ENCODE results near the gene JAG2. TPM values are rescaled to one million over a fixed set of nuclear protein-coding genes. Genes with fewer than 3 reads are reported as not detected.

The JAG2 gene
- total and polyA plus RNA-seq, 8 donors = 9.9 to 38.3 (median 11.0) TPM

DNA sequence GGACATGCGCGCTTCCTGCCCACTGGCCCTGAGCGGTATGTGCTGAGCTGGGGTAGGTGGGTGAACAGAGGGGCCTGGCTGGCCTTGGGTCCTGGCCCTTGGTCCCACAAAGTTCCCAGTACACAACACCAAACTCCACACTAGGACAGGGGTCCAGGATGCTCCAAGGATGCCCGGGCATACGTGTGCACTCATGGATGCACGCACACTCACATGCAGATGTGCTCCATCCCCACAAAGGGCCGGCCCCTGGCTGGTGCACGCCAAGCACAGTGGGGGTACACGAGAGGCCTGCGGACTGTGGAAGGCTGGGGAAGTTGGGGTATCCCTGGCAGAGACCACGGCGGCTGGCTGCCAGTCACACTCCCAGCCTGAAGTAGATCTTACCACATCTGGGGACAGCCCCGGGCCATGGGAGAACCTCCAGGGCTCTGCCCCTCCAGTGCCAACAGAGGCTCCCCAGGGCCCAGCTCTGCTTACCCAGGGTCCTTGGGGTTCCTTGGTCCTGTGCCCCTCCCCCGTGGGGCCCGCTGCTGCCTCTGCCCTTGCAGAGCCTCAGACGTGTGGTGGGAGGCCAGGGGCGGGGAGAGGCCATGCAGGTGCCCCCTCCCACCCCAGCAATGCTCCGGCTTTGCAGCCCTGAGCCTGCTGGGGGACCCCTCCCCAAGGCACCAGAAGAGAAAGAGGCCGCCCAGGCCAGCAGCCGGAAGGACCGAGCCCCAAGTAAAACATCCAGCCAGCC lies 36.5 kb upstream of the JAG2 start:
- Histone ChIP-seq H3K9me3 (no peaks in the 10 kb centered on the region), H3K27me3 (peaks cover 0 to under 1% (median 0%) of the 10 kb centered on the region in 4 donors), H3K4me3 (no peak overlapping the region), H3K27ac (peak overlapping the region in 2 of 4 donors; percentile 27 to 52), H3K4me1 (peaks cover 14 to 25% (median 21%) of the 10 kb centered on the region in 3 donors), H3K36me3 (peaks cover 0 to 5% (median 0%) of the 10 kb centered on the region in 3 donors)
- WGBS, 2 donors = 40 to 41% methylated on average over 18 to 21 of the region's 21 CpGs
- intact Hi-C loops (cut with DNase I) = loop anchor here in 2 of 3 donors (5.0 kb wide), 2 partner anchors 147 to 152 kb away; no protein-coding TSS in a partner anchor
- FAIRE-seq = no peak
- TF ChIP-seq, protein P1, sequence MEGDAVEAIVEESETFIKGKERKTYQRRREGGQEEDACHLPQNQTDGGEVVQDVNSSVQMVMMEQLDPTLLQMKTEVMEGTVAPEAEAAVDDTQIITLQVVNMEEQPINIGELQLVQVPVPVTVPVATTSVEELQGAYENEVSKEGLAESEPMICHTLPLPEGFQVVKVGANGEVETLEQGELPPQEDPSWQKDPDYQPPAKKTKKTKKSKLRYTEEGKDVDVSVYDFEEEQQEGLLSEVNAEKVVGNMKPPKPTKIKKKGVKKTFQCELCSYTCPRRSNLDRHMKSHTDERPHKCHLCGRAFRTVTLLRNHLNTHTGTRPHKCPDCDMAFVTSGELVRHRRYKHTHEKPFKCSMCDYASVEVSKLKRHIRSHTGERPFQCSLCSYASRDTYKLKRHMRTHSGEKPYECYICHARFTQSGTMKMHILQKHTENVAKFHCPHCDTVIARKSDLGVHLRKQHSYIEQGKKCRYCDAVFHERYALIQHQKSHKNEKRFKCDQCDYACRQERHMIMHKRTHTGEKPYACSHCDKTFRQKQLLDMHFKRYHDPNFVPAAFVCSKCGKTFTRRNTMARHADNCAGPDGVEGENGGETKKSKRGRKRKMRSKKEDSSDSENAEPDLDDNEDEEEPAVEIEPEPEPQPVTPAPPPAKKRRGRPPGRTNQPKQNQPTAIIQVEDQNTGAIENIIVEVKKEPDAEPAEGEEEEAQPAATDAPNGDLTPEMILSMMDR (IDR thresholded peaks at IDR 0.05) = no peak
- ATAC-seq = peak; percentile 6 to 20 (median 8)
- peak in 3 of 6 donors; percentile 47 to 87 (median 67) for DNase-seq

DNA sequence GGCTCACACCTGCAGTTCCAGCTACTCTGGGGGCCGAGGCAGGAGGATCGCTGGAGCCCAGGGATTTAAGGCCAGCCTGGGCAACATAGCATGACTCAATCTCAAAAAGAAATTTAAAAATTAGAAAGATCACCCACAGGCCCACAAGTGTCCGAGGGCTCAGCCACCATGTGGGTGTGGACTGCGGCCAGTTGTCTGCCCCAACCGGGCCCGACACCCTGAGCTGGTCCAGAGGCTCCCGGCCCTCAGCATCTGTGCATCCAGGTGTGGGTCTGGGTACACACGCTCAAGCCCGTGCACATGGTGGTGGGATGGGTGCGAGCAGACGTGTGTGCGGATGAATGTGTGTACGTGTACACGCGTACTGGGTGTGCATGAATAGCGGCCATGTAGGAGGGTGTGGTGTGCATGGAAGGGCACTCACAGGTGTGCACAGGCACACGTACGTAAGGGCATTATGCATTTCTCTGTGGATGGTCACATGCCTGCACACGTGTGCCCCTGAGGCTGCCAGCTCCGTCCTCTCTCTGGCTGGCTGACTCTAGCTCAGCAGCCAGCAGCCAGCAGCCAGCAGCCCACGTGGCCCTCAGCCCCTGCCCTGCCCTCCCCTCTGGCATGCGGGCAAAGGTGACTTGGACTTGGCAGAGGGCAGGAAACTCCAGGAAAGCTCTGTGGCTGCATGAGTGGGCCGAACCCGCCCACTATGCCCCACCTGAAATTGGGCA lies 35.8 kb upstream of the JAG2 start:
- intact Hi-C loops (cut with DNase I) = loop anchor here in 2 of 3 donors (5.0 kb wide), 2 partner anchors 148 to 153 kb away; no protein-coding TSS in a partner anchor
- Histone ChIP-seq H3K27me3 (peaks cover 0 to 2% (median 0%) of the 10 kb centered on the region in 4 donors), H3K4me3 (no peak overlapping the region), H3K27ac (peak overlapping the region in 3 of 4 donors; percentile 27 to 52 (median 42)), H3K4me1 (peaks cover 14 to 25% (median 21%) of the 10 kb centered on the region in 3 donors), H3K36me3 (no peaks in the 10 kb centered on the region), H3K9me3 (no peaks in the 10 kb centered on the region)
- peak; percentile 87 to 89 (median 88) for ATAC-seq
- DNase-seq = peak; percentile 88 to 96 (median 94)
- TF ChIP-seq, protein P1 (IDR thresholded peaks at IDR 0.05) = no peak
- 27 to 34% methylated on average over 23 to 24 of the region's 24 CpGs for WGBS, 2 donors
- no peak for FAIRE-seq

DNA sequence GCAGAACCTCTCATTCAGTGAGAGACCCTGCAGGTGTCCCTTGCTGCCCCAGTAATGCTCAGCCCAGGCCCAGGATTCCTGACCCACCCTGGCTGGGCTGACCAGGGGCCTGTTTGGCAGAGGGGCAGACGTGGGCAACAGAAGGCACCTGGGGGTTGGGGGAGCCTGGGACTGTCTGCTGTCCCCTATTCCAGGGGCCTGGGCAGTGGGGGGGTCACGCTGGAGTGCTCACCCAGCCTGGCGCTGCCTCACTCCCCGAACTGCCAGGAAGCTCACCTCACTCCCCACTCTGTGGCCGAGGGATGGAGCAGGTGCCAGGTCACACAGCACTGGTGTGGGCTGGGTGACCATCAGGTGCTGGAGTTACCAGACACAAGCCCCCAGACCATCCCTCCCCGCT lies 35.1 kb upstream of the JAG2 start:
- peak in 2 of 6 donors; percentile 49 to 81 for DNase-seq
- Histone ChIP-seq H3K4me1 (peaks cover 14 to 25% (median 21%) of the 10 kb centered on the region in 3 donors), H3K27ac (peak overlapping the region in 1 of 4 donors; percentile 1), H3K27me3 (peaks cover 0 to 2% (median 0%) of the 10 kb centered on the region in 4 donors), H3K36me3 (no peaks in the 10 kb centered on the region), H3K4me3 (no peak overlapping the region), H3K9me3 (no peaks in the 10 kb centered on the region)
- TF ChIP-seq, protein P1 (IDR thresholded peaks at IDR 0.05) = no peak
- FAIRE-seq = no peak
- no peak for ATAC-seq
- intact Hi-C loops (cut with DNase I) = loop anchor here in 2 of 3 donors (5.0 kb wide), 2 partner anchors 149 to 154 kb away; no protein-coding TSS in a partner anchor
- WGBS, 2 donors = 73 to 75% methylated on average over 6 of the region's 6 CpGs

DNA sequence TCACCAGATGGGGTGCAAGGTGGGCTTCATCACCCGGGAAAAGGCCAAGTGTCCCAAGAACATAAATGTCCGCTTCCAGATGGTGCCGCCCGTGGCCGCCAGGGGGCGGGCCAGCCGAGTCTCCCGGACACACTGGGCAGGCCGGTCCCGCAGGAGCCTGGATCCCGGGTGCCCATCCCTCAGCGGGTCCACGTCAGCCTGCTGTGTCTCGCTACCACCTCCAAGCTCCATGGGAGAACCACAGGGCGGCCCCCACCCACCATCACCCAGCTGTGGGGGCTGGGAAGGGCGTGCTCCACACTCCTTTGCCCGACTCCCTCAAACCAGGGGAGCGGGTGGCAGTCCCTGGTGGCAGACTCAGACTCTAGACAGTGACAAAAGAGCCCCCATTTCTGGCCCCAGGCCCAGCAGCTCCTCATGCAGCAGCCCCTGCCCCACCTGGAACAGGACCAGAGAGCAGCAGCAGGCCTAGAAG lies 34.5 kb upstream of the JAG2 start:
- 7 to 9% methylated on average over 18 of the region's 18 CpGs for WGBS, 2 donors
- Histone ChIP-seq H3K36me3 (no peaks in the 10 kb centered on the region), H3K4me1 (peaks cover 14 to 25% (median 21%) of the 10 kb centered on the region in 3 donors), H3K27me3 (peaks cover 0 to 2% (median 0%) of the 10 kb centered on the region in 4 donors), H3K27ac (no peak overlapping the region), H3K4me3 (no peak overlapping the region), H3K9me3 (no peaks in the 10 kb centered on the region)
- intact Hi-C loops (cut with DNase I) = loop anchor here in 2 of 3 donors (5.0 kb wide), 2 partner anchors 149 to 154 kb away; no protein-coding TSS in a partner anchor
- TF ChIP-seq, protein P1 (IDR thresholded peaks at IDR 0.05) = peak; percentile 77 to 96 (median 93)
- FAIRE-seq = no peak
- DNase-seq = peak; percentile 67 to 94 (median 84)
- ATAC-seq = peak; percentile 47 to 68 (median 53)
